ENCODE data around the gene SOX6.
"Not testable (repeated sequence)": the region's sequence is repeated elsewhere in the genome, so short reads cannot be mapped to it uniquely, and the experiment has no call there.

The SOX6 gene

GRCh38 chr11:15931497-15931896 is 424.8 kb downstream of the SOX6 start:
- no peak for DNase-seq
- Mint-ChIP-seq H3K27ac (no peak overlapping the region), H3K36me3 (ENCODE audit: insufficient read depth) (no peaks in the 10 kb centered on the region), H3K27me3 (peaks cover 0 to 8% of the 10 kb centered on the region in 2 donors), H3K4me3 (no peak overlapping the region), H3K9me3 (peaks cover 8 to 41% of the 10 kb centered on the region in 2 donors), H3K4me1 (ENCODE audit: low read depth in 2 of 2) (no peaks in the 10 kb centered on the region)
- ATAC-seq (replicated peaks), result no peak

- no peak overlapping the region for H3K4me3 Mint-ChIP-seq
- H3K4me1 Mint-ChIP-seq (ENCODE audit: low read depth in 2 of 2), result no peaks in the 10 kb centered on the region
- peaks cover 8 to 41% of the 10 kb centered on the region in 2 donors for H3K9me3 Mint-ChIP-seq
- ATAC-seq (replicated peaks), result no peak
- no peak overlapping the region for H3K27ac Mint-ChIP-seq
- H3K36me3 Mint-ChIP-seq (ENCODE audit: insufficient read depth), result no peaks in the 10 kb centered on the region
- DNase-seq, result no peak
- H3K27me3 Mint-ChIP-seq, result peaks cover 0 to 8% of the 10 kb centered on the region in 2 donors
Observed at GRCh38 chr11:15930442-15931025, 425.8 kb downstream of the SOX6 start.

- no peaks in the 10 kb centered on the region for H3K36me3 Mint-ChIP-seq (ENCODE audit: insufficient read depth)
- H3K4me3 Mint-ChIP-seq, result no peak overlapping the region
- no peak for DNase-seq
- ATAC-seq (replicated peaks), result no peak
- peaks cover 0 to 8% of the 10 kb centered on the region in 2 donors for H3K27me3 Mint-ChIP-seq
- H3K4me1 Mint-ChIP-seq (ENCODE audit: low read depth in 2 of 2), result no peaks in the 10 kb centered on the region
- H3K9me3 Mint-ChIP-seq, result peaks cover 8 to 34% of the 10 kb centered on the region in 2 donors
- H3K27ac Mint-ChIP-seq, result no peak overlapping the region
Observed at GRCh38 chr11:15929371-15929901, 426.9 kb downstream of the SOX6 start.

GRCh38 chr11:15927864-15928217 is 428.5 kb downstream of the SOX6 start:
- ATAC-seq (replicated peaks), result no peak
- H3K36me3 Mint-ChIP-seq (ENCODE audit: insufficient read depth), result no peaks in the 10 kb centered on the region
- H3K9me3 Mint-ChIP-seq, result peaks cover 8 to 34% of the 10 kb centered on the region in 2 donors
- H3K4me3 Mint-ChIP-seq, result no peak overlapping the region
- peaks cover 0 to 8% of the 10 kb centered on the region in 2 donors for H3K27me3 Mint-ChIP-seq
- no peak overlapping the region for H3K27ac Mint-ChIP-seq
- no peaks in the 10 kb centered on the region for H3K4me1 Mint-ChIP-seq (ENCODE audit: low read depth in 2 of 2)
- no peak for DNase-seq

GRCh38 chr11:15927196-15927863 is 429.0 kb downstream of the SOX6 start:
- no peaks in the 10 kb centered on the region for H3K4me1 Mint-ChIP-seq (ENCODE audit: low read depth in 2 of 2)
- H3K36me3 Mint-ChIP-seq (ENCODE audit: insufficient read depth), result no peaks in the 10 kb centered on the region
- peaks cover 8 to 34% of the 10 kb centered on the region in 2 donors for H3K9me3 Mint-ChIP-seq
- H3K27ac Mint-ChIP-seq, result no peak overlapping the region
- H3K27me3 Mint-ChIP-seq, result peaks cover 0 to 8% of the 10 kb centered on the region in 2 donors
- H3K4me3 Mint-ChIP-seq, result no peak overlapping the region
- no peak for DNase-seq
- no peak for ATAC-seq (replicated peaks)

- no peaks in the 10 kb centered on the region for H3K4me1 Mint-ChIP-seq (ENCODE audit: low read depth in 2 of 2)
- no peaks in the 10 kb centered on the region for H3K36me3 Mint-ChIP-seq (ENCODE audit: insufficient read depth)
- H3K4me3 Mint-ChIP-seq, result no peak overlapping the region
- DNase-seq, result no peak
- no peak overlapping the region for H3K27ac Mint-ChIP-seq
- ATAC-seq (replicated peaks), result no peak
- H3K9me3 Mint-ChIP-seq, result peaks cover 6 to 27% of the 10 kb centered on the region in 2 donors
- H3K27me3 Mint-ChIP-seq, result peaks cover 0 to 8% of the 10 kb centered on the region in 2 donors
Observed at GRCh38 chr11:15926071-15926470, 430.3 kb downstream of the SOX6 start.

GRCh38 chr11:15923183-15923582 is 433.2 kb downstream of the SOX6 start:
- Mint-ChIP-seq H3K4me3 (no peak overlapping the region), H3K4me1 (ENCODE audit: low read depth in 2 of 2) (no peaks in the 10 kb centered on the region), H3K9me3 (peaks cover 3 to 18% of the 10 kb centered on the region in 2 donors), H3K36me3 (ENCODE audit: insufficient read depth) (no peaks in the 10 kb centered on the region), H3K27me3 (peaks cover 0 to 3% of the 10 kb centered on the region in 2 donors), H3K27ac (no peak overlapping the region)
- ATAC-seq (replicated peaks) (no peak), DNase-seq (no peak)

GRCh38 chr11:15922745-15923144 is 433.6 kb downstream of the SOX6 start:
- H3K4me1 Mint-ChIP-seq (ENCODE audit: low read depth in 2 of 2); H3K4me3 Mint-ChIP-seq; H3K27ac Mint-ChIP-seq; H3K27me3 Mint-ChIP-seq; H3K36me3 Mint-ChIP-seq (ENCODE audit: insufficient read depth); DNase-seq; ATAC-seq (replicated peaks): not testable (repeated sequence)
- H3K9me3 Mint-ChIP-seq, result peaks cover 3 to 18% of the 10 kb centered on the region in 2 donors

- peaks cover 3 to 19% of the 10 kb centered on the region in 2 donors for H3K9me3 Mint-ChIP-seq
Observed at GRCh38 chr11:15920856-15921629, 435.3 kb downstream of the SOX6 start.

GRCh38 chr11:15918674-15919073 is 437.7 kb downstream of the SOX6 start:
- no peaks in the 10 kb centered on the region for H3K36me3 Mint-ChIP-seq (ENCODE audit: insufficient read depth)
- H3K27me3 Mint-ChIP-seq, result no peaks in the 10 kb centered on the region
- no peak overlapping the region for H3K4me3 Mint-ChIP-seq
- no peak overlapping the region for H3K27ac Mint-ChIP-seq
- no peak for ATAC-seq (replicated peaks)
- H3K4me1 Mint-ChIP-seq (ENCODE audit: low read depth in 2 of 2), result no peaks in the 10 kb centered on the region
- DNase-seq, result no peak
- H3K9me3 Mint-ChIP-seq, result peaks cover 3 to 21% of the 10 kb centered on the region in 2 donors

More at GRCh38 chr11:15920856-15921629, 435.3 kb downstream of the SOX6 start:
- Mint-ChIP-seq H3K27me3 (no peaks in the 10 kb centered on the region), H3K4me1 (ENCODE audit: low read depth in 2 of 2) (no peaks in the 10 kb centered on the region), H3K4me3 (no peak overlapping the region), H3K36me3 (ENCODE audit: insufficient read depth) (no peaks in the 10 kb centered on the region), H3K27ac (no peak overlapping the region)
- ATAC-seq (replicated peaks), result no peak
- no peak for DNase-seq

GRCh38 chr11:15918212-15918611 is 438.1 kb downstream of the SOX6 start:
- ATAC-seq (replicated peaks) (no peak), DNase-seq (no peak)
- Mint-ChIP-seq H3K27ac (no peak overlapping the region), H3K36me3 (ENCODE audit: insufficient read depth) (no peaks in the 10 kb centered on the region), H3K27me3 (no peaks in the 10 kb centered on the region), H3K4me1 (ENCODE audit: low read depth in 2 of 2) (no peaks in the 10 kb centered on the region), H3K4me3 (no peak overlapping the region), H3K9me3 (peaks cover 3 to 21% of the 10 kb centered on the region in 2 donors)

All from effector memory CD8-positive, alpha-beta T cell (primary cell).